ENCODE results near the gene NLRP1.

Gene NLRP1

DNA sequence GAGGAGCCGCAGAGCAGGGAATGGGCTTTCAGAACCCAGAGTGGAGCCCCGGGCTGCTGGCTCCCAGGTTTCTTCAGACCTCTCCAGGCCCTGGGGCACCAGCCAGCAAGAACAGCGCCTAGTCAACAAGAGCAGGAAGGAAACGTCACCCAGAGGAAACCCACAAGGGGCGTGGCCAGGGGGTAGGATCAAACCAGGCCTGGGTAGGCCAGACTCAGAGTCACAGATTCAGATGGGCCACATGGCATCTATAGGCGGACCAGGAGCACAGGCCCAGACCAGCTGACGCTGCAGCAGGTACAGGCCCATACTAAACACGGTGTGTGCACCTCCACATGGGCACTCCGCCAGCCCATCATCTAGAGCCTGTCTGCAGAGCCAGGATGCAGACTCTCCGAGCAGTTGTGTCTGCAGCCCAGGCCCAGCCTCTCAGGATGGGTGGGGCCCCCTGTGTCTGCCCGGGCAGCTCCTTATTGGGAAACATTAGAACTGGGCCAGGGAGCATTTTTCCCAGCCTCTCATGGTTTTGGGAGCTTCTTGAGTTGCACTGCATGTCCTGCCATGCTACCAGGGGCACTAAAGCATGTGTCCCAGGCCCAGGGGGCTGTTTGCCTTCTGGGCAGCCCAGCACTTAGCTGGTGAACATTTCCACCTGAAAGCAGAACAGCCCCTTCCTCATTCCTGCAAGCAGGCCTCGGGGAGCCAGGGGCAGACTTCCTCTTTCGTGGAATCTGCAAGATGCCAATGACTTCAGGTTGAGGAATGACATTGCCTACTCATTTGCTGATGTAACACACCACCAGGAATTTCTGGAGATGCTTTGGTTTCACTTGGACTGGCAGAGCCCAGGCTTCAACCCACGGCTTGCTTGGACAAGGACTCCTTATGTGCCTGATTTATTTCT is at the start of gene NLRP1:
TSS of gene NLRP1 (minus strand) at position 127 of the 904 bp plus-strand sequence. CDS start 552 bp downstream, outside the sequence.
- peak; percentile 93 for DNase-seq

- DNase-seq, result no peak
Measured at GRCh38 chr17:5631958-5632590, 47.8 kb upstream of the NLRP1 start.

DNA sequence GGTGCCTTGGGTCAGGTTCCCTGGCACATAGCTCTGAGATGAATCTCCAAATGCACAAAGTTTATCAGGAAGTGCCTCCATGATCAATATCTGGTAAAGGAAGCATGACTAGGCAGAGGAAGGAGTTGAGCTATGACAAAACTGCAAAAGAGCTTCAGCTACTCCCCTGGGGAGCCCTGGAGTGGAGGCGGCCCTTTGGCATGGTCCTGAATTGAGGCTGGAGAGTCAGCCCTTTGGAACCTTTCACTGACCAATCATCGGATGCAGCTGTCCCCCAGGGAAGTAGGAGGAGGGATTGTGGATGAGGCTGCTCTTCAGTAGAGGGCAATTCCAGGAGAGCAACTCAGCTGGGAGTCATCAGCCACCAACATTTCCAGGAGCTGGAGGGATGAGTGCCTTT is 46.1 kb upstream of the NLRP1 start:
- DNase-seq, result no peak

DNA sequence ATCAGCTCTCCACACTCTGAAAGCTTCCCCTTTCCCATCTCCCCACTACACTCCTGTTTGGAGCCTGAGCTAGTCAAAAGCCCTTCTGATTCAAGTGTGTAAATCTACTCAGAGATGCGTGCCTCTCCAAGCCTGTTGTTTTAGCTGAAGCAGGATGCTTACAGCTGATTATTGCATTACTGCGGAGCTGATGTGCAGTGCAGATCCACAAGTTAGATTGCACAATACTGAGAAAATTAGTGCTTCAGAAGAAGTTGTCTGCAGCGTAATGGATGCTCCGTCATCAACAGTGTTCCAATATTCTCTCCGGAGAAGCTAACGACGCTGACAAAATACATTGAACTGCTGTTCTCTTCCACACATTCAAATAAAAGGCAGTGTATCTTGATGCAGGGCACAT is 44.8 kb upstream of the NLRP1 start:
- DNase-seq, result no peak

DNA sequence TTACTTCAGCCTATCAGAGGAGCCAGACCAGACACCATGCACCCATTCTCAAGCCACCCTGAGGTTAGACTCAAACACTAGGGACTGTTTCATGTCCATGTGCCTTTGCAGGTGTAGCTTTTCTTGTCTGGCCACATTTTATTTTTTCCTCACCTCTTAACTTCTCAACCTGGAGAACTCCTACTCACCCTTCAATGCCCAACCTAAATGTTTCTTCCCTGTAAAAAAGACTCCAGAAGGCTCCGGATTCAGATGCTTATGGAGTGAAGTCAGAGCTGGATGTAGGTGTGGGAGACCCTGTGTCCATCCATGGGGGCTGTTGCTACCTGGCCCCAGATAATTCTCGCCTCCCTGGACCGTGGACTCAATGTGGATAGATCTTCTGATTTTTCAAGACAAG is 44.0 kb upstream of the NLRP1 start:
- DNase-seq, result no peak

GRCh38 chr17:5624211-5624610 is 39.9 kb upstream of the NLRP1 start:
- DNase-seq, result no peak

GRCh38 chr17:5621729-5622128 is 37.4 kb upstream of the NLRP1 start:
- DNase-seq, result no peak

DNA sequence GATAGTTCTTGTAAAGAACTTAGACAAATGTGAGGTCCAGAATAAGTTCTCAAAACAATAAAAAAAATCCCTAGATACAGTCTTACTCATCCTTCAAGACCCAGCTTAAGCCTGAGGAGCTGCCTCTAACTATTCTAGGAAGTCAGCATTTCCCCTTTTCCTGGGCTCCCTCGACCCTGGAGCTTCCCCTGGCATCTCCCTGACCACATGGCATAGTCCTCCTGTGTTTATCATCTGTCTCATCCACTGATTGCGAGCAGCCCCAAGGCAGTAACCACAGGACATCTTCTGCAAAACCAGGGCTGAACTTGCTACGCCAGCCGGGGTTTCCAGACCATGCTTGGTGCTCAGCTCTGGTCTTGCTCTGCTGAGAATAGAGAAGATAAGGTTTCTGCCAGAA is 36.7 kb upstream of the NLRP1 start:
- DNase-seq, result no peak

- no peak for DNase-seq
Measured at GRCh38 chr17:5619088-5619740, 34.9 kb upstream of the NLRP1 start.

- no peak for DNase-seq
Measured at GRCh38 chr17:5618476-5618875, 34.2 kb upstream of the NLRP1 start.

GRCh38 chr17:5615476-5615875 is 31.2 kb upstream of the NLRP1 start:
- DNase-seq, result no peak

DNA sequence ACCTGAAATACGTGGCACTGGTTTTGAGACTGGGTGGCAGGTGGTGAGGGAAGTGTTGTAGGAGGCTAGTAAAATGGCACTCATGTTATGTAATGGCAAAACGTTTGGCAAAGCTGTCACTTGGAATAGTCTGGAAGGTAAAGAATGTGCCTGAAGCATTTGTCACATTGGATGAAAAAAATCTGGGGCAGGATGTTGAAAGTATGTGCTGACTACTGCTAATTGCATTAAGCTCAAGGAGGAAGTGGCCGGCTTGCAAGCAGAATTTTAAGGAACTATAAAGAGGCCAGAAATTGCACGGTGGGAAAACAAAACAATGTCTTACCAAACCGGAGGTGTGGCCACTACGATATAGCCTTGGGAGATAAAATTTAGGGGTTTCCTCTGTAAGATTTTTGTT is 26.6 kb upstream of the NLRP1 start:
- no peak for DNase-seq

GRCh38 chr17:5608399-5609112 is 24.2 kb upstream of the NLRP1 start:
- DNase-seq, result no peak

- no peak for DNase-seq
Measured at GRCh38 chr17:5607946-5608345, 23.6 kb upstream of the NLRP1 start.

DNA sequence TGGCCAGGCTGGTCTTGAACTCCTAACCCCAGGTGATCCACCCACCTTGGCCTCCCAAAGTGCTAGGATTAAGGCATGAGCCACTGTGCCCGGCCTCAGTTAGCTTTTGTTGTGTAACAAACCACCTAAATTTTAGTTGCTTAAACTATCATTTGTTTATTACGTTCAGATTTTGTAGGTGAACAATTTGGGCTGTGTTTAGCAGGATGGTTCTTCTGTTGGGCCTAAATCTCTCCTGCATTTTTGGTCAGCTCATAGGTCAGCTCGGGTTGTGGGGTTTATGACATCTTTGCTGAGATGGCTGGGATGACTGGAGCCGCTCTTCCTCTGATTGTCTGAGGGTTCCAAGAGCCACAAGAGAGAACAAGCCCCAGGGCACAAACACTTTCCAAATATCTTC is 21.1 kb upstream of the NLRP1 start:
- DNase-seq, result no peak

DNA sequence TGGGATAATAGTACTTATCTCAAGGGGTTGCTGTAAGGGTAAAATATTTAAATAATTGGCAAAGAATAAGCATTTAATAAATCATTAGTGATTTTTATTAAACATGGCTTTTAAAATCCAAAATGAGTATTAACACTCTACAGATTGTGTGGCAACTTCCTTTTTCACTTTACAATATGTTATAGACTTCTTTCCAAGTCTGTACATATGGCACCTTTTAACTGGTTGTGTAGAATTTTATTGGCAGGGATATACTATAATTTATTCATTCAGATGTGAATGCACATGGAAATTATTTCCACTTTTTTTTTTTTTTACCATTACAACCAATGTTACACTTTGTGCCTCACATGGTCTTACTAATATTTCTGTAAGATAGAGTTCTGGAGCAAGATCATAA is 15.7 kb upstream of the NLRP1 start:
- no peak for DNase-seq

DNA sequence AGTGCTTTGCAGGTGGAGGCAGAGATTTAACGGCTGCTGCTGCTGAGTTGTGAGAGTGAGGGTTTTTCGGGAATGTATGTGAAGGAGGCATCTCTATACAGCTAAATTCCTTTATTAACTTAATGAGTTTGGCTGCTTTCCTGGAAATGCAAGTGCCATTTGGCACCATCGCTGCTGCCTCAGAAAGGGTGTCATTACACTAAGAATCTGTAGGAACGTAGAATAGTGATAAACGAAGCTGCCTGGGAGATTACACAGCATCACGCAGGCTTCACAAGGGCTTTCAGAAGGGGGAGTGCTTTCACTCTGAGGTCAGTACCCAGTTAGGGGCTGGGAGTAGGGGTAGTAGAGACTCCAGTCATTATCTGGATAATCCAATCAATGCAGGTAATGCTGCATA is 14.1 kb upstream of the NLRP1 start:
- DNase-seq, result no peak

DNA sequence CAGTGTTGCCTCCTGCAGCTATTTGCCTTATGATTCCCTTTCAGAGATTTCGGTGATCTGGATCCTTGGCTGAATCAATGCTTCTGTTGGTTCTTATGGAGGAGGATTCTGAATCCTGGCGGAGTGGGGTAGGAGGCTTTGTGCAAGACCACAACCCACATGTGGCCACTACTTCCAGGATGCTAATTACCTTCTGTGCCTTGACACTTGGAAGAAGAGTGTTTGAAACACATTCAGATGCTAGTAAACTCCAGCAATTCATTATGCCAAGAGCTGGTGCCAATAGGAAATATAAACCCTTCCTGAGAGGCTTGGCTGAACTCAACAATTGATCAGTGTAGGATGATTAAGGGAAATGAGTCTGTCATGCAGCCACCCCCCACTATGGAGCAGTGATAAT is 12.1 kb upstream of the NLRP1 start:
- no peak for DNase-seq

GRCh38 chr17:5595831-5596230 is 11.5 kb upstream of the NLRP1 start:
- DNase-seq, result no peak

DNA sequence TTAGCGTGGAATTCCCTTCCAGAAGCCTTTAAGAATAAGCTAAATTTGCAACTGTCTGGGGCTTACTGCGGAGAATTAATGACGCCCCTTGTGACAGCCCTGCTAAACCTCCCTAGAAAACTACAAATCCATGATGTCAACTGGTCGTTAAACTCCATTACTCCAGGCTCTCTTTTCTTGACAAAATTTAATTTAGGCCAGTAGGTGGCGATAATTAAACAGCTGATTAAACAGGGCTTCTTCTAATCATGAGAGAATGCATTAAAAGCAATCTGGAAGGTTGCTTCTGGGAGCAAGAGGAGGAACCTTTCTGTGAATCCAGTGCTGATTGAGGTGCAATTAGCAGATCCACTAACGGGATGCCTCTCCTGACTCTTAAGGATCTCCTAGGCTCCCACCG is 8.1 kb upstream of the NLRP1 start:
- DNase-seq, result no peak

DNA sequence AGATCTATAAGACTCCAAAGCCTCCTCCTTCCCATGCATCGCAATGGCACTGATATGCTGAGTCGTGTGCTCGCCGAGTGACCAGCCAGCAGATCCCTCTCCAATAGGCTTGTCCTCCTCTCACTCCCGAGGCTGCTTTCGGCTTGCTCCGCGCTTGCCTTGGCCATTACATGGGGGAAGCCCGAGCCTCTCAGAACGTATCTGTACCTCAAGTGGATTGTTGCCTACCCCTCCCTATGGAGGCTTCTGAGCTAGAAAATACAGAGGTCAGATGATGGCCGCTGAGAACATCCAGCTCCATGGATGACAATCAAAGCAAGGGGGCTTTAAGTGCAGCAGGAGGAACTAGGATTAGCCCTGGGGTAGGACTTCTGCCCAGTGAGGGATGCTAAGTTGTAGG is 7.7 kb upstream of the NLRP1 start:
- no peak for DNase-seq

DNA sequence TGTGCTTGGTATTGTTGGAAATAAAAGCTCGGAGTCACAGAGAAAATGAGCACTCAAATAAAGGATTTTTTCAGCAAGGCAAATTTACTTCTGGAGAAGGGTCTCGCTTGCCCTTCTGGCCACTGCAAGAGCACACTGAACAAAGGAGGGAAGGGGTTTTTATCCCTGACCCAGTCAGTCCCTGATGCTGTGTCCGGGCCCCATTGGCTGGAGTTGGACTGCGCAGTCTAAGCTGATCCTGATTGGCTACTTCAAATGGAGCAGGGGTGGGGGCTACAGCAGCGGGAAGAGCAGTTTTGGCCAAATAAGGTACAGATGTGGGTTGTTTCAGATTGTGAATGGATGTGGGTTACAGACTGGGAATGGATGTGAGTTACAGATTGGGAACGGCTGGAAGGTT is 4.3 kb upstream of the NLRP1 start:
- no peak for DNase-seq

DNA sequence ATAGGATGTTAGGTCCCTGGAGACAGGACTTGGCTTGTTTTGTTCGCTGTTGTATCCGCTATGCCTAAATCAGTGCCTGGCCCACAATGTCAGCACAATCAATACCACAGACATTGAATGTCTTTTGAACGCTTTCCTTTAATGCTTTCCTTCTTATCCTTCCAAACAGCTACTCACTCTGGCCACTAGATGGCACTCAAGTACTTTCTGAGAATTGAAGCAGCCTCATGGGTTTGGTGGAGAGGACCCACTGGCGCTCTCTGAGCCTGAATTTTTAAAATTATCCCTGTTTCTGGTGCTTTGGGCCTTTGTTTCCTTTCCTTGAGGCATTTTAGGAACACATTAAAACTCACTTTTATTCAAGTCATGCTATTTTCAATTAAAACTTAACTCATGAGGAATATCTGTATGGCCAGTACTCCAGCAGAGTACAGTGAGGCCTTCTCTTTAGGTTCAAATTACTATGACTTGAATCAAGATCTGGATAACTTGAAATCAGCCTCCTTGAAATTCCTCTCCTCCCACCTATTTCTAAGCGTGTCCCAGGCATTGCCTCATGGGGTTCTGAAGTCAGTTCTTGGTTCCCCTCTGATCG is 3.2 kb upstream of the NLRP1 start:
- DNase-seq, result peak; percentile 11

Data from stimulated activated naive CD4-positive, alpha-beta T cell treated with Interleukin-2 at 50 U/mL for 16 hours (primary cell).